NCI-H2227 treated with DMSO at 0.1 percent for 48 hours (cell line): ENCODE measurements around the gene TMEM33.
"Not testable (repeated sequence)": the region's sequence is repeated elsewhere in the genome, so short reads cannot be mapped to it uniquely, and the experiment has no call there.

Experiments
- DNase-seq: peaks from one replicate; lab custom pipeline; 2025; lab: John Stamatoyannopoulos, UW

Gene TMEM33, protein sequence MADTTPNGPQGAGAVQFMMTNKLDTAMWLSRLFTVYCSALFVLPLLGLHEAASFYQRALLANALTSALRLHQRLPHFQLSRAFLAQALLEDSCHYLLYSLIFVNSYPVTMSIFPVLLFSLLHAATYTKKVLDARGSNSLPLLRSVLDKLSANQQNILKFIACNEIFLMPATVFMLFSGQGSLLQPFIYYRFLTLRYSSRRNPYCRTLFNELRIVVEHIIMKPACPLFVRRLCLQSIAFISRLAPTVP

DNA sequence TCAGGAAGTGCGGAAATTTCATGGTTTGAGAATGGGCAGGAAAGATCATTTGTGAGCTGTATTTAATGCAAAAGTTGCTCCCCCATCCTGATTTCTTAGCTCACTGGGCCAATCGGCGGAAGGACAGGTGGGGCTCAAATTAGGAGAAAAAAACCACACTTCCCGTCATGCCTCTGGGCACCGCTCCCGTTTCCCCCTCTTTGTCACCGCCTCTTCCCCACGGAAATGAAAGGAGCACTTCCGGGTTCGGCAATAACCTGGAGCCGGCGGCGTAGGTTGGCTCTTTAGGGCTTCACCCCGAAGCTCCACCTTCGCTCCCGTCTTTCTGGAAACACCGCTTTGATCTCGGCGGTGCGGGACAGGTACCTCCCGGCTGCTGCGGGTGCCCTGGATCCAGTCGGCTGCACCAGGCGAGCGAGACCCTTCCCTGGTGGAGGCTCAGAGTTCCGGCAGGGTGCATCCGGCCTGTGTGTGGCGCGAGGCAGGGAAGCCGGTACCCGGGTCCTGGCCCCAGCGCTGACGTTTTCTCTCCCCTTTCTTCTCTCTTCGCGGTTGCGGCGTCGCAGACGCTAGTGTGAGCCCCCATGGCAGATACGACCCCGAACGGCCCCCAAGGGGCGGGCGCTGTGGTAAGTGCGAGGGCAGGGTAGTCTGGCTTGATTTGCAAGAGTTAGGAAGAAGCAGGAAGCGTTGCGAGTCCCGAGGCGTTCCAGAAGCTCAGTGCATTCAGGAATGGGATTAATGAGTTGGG lies at the start of gene TMEM33:
Gene TMEM33, plus strand, starts transcription at position 529 of the 751 bp plus-strand sequence. Its CDS starts 56 bp downstream, at position 585.
- peak; percentile 88 for DNase-seq

DNA sequence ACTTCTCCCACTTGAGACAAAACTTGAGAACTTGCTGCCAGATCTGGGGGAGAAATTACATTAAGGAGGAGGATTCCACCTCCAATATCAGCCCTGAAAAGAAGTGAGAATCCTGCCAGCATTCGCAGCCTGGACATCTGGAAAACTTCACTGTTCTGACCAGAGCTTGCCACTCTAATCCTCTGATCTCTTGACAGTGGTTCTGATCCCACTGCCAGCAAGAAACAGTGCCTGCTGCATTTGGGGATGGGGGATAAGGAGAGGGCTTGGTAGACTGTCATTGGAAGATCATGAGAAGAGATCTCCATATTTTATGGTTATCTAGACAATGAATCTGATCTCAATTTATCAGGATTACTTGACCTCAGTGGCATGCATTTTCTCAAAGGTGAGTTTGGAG lies 49.8 kb upstream of the TMEM33 start:
- DNase-seq, result no peak

DNA sequence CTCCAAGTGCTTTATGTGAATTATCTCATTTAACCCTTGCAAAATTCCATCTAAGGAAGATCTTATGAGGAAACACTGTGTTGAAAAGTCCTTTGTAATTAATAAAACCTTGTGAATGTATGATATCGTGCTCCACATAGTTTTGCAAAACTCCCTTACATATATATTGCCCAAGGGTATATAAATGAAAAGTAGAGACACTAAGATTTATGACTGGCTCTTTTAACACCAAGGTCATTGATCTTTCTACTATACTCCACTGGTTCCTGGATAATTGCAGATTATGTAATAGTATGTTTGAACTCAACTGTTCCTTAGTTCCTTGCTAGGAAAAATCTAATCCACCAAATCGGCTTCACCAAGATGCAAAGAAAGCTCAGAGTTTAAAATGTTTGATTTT lies 48.0 kb upstream of the TMEM33 start:
- peak; percentile 16 for DNase-seq

DNA sequence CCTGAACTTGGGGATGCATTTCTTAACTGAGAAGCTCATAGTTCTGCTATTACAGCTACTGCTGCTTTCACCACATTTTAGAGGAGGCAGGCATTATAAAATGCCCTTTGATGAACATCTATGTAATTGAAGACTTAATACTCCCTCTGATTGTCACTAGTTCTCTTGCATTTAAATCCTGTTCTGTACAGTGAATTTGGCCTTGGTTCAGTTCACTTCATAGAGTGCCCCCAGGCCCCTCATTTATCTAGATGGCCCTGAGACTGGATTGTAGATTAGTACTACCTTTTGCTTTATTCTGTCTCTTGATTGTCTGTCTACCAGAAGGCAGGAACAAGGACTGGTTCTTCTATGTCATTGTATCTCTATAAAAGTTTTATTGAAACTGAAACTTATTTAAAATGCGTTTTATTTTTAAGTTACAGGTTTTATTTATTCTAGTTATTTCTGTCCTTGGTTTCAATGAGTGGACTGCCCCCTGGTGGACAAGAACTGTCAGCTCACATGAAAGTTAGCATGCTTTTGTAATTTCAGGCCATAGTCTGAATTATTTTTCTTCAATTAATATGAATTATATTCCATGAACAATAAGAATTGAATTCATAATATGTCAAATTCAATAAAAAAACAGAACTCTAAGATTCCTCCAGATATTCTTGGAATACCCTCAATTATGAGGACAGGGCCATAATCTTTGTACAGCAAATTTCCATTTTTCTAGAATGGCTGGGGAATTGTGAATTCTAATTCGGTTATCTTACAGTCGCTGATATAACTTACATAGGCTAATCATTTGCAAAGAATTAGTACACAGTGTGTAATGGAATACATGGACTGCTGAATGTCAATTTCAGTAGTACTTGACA lies 47.2 kb upstream of the TMEM33 start:
- peak; percentile 21 for DNase-seq

DNA sequence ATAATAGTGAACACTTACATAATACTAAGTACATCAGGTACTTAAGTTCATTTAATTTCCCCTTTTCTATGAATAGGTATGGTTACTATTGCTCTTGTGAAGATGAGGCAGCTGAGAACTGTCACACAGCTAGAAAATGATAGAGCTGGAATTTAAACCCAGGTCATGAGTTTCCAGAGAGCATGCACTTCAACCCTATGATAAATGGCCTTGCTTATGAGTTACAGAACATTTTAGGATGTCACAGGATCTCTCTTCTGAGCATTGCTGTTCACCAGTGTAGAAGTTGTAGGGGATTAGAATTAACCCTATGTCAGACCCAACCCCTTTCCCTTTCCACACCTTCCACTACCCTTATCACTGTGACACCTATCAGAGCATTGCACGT lies 46.5 kb upstream of the TMEM33 start:
- no peak for DNase-seq

DNA sequence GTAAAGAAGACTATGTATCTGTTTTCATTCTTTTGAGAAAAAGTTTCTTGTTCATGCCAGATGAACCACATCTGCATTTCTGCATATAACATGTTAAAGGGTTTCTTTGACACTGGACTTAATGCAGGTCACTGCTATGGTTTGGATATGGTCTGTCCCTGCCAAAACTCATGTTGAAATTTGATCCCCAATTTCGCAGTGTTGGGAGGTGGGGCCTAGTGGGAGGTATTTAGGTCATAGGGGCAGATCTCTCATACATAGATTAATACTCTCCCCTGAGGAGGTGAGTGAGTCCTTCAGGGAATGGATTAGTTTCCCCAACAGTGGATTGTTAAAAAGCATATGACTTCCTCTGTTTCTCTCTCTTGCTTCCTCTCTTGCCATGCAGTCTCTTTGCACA lies 45.9 kb upstream of the TMEM33 start:
- DNase-seq, result no peak

DNA sequence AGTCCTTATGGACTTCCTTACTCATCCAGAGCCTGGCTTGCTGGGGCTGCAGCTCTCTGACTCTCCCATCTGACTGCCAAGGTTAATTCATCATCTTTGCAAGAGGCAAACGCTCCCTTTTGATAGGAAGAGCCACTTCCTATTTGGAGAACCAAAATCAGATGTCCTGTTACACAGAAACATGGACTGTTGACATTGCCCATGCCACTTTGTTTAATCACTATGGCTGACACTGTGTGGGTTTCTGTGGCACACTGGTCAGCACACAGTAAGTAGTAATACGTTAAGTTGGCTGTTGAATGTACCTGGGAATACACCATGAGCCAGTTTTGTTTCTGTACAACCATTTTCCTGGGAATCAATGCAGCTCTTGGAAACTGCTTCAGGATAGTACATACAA lies 45.1 kb upstream of the TMEM33 start:
- DNase-seq, result no peak

DNA sequence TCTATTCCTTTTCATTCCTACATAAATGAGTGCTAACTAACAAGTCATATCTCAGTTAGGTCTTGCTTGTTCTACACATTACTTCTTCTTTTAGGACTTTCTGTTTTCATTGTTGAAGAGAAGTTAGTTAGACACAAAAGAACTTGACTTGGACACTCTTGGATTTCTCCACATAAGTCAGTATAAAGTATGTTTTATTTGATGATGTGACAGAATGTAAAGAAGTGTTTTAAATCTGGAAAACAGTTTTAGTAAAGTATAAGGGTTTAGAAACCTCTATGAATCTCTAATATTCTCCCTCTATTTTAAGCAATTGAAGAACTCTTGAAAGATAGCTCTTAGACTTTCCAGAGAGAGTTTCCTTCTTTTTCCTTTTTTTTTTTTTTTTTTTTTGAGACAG lies 38.6 kb upstream of the TMEM33 start:
- DNase-seq, result no peak

DNA sequence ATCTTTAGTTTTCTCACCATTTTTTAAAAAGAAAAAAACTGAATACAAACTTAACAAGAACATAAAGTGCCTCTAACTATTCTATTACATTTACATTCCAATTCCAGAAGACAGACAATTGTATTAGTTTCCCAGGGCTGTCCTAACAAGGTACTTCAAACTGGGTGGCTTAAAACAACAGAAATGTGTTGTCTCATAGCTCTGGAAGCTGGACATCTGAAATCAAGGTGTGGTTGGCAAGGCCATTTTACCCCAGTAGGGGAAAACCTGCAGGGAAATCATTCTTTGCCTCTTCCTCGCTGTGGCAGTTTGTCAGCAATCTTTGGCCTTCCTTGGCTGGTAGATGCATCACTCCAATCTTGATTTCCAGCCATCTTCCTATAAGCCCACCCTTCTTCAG lies 37.5 kb upstream of the TMEM33 start:
- DNase-seq, result no peak

DNA sequence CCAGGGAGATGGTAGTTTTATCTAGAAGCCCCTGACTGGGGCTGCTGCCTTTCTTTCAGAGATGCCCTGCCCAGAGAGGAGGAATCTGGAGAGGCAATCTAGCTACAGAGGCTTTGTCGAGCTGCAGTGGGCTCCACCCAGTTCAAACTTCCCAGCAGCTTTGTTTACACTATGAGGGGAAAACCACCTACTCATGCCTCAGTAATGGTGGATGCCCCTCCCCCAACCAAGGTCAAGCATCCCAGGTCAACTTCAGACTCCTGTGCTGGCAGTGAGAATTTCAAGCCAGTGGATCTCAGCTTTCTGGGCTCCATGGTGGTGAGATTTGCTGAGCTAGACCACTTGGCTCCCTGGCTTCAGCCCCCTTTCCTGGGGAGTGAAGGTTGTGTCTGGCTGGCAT lies 26.1 kb upstream of the TMEM33 start:
- not testable (repeated sequence) for DNase-seq

DNA sequence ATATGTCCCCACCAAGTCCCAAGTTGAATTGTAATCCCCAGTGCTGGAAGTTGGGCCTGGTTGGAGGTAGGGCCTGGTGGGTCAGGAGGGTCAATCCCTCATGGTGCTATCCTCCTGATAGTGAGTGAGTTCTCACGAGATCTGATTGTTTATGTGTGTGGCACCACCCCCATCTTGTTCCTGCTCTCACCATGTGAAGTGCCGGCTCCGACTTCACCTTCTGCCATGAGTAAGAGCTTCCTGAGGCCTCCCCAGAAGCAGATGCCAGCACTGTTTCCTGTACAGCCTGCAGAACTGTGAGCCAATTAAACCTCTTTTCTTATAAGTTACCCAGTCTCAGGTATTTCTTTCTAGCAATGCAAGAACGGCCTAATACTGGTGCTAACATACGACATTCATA lies 22.7 kb upstream of the TMEM33 start:
- DNase-seq, result no peak

DNA sequence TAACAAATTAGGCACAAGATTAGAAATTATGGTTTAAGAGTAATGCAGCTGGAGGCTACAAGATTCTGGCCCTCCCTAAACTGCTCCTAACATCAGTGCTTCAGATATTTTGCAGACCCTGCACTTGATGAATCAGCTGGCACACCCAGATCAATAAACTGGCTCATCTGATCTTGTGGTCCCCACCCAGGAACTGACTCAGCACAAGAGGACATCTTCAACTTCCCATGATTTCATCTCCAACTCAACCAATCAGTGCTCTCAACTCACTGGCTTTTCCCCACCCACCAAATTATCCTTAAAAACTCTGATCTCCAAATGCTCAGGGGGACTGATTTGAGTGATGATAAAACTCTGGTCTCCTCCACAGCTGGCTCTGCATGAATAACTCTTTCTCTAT lies 21.7 kb upstream of the TMEM33 start:
- DNase-seq, result no peak

DNA sequence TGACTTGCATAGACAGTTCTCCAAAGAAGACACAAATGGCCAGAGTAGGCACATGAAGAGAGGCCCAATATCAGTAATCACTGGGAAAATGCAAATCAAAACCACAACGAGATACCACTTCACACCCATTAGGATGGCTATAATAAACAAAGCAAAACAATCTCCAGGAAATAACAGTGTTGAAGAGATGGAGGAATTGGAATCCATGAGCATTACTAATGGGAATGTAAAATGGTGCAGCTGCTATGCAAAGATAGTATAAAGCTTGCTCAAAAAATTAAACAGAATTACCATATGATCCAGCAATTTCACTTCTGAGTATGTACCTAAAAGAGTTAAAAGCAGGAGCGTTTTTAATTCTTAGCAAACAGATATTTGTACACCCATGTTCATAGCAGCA lies 17.0 kb upstream of the TMEM33 start:
- DNase-seq, result no peak

DNA sequence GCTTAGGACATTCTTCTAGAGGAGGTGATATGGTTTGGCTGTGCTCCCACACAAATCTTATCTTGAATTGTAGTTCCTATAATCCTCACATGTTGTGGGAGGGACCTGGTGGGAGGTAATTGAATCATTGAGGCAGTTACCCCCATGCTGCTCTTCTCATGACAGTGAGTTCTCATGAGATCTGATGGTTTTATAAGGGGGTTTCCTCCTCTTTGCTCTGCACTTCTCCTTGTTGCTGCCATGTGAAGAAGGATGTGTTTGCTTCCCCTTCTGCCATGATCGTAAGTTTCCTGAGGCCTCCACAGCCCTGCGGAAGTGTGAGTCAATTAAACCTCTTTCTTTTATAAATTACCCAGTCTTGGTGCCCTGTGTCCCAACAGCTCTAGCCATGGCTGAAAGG lies 14.8 kb upstream of the TMEM33 start:
- DNase-seq, result not testable (repeated sequence)

DNA sequence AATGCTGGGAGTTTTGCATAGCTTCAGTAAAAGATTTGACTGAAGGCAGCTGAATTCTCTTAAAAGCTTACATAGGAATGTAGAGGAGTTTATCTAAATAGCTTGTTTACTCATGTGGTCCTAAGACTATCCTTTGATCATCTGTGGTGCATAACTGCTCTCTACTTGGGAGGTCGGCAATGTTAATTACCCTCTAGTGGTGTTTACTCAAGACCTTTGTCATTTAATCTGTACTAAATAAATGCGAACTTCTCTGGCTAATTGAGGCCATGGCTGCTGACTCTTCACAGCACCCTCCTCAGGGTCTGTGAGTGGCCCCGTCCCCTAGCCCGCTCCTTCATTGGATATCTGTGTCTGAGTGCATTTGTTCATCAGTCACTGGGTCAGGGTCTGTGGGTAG lies 13.8 kb upstream of the TMEM33 start:
- no peak for DNase-seq

DNA sequence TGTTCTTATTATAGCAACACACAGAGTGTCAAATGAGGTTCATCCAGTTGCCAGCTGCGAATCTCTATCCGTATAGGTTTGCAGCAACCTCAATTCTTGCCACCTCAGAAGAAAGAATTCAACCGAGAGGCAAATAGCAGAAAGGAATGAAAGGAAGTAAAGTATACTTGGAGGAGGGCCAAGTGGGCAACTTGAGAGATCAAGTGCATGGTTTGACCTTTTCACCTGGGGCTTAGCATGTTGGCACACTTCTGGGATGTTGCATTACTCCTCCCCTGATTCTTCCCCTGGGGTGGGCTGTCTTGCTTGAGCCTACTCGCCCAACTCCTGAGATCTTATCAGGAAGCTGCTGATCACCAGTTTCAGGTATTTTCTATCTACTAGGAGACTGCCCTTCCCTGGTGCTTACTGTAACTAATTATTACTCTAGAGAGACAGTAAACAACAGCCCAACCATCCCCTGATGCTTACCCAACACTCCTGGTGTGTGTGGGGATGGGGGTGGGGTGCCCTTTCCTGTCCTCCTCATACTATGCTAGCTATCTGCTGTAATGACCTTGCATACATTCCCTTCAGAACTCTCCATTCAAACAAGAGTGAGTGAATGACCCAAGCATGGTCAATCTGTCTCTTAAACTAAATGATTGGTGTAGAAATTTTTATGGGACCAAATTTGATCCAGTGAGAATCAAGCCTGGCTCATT lies 7.3 kb upstream of the TMEM33 start:
- DNase-seq, result no peak

DNA sequence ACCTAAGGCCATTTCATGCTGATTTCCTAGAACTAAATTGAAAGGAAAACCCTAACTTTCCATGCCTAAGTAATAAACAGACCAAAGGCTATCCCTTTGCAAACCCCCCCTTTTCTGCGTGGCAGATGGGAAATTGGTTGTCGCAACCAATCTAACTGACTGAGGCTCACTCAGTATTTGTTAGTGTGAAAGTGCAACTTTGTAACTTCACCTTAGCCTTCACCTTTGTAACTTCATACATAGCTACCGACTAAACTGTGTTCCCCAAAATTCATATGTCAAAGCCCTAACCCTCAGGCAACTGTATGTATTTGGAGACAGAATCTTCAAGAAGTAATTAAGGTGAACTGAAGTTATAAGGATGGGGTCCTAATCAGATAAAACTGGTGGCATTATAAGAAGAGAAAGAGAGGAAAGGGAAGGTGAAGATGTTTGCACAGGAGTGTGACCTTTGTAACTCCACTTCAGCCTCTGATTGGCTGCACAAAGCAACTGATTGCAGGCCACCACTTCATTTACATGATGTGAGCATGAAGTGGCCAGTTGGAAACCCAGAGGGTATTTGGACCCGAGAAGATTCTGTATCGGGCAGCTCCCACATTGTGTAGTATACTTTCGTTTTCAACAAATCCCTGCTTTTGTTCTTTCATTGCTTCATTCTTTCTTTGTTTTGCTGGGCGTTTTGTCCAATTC lies 4.9 kb upstream of the TMEM33 start:
- no peak for DNase-seq

DNA sequence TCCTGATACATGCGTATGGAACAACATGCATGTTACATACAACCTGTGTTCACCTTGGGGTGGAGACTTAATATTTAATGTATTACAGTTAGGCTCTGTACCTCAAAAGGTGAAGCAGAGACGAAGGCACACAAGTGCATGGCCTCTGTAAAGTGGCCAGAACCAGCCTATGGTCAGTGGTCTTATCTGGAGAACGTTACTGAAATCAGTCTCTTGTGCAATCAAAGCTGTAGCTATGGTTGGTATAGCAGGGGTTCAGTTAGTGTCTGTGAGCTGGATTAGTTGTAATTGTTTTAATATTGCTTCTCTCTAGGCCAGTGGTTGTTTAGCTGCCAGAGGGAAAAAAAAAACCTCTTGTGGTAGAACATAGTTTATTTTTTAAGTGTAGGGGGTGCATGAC lies 2.2 kb upstream of the TMEM33 start:
- no peak for DNase-seq

DNA sequence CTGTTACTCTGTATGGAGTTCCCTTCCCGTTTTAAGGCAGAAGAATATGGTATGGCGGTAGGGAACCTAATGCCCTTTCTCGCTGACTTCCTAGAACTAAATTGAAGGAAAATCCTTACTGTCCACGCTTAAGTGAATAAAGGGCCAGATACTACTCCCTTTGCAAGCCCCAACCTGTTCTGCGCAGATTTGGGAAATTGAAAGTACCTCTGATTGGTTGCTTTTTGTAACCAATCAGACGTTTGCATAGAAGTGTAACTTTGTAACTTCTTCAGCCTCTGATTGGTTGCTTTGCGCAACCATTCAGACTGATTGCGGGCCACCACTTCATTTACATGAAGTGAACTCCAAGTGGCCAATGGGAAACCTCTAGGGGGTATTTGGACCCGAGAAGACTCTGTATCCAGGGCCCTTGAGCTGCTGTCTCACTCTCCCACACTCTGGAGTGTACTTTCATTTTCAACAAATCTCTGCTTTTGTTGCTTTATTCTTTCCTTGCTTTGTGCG lies 1.2 kb upstream of the TMEM33 start:
- DNase-seq, result no peak

DNA sequence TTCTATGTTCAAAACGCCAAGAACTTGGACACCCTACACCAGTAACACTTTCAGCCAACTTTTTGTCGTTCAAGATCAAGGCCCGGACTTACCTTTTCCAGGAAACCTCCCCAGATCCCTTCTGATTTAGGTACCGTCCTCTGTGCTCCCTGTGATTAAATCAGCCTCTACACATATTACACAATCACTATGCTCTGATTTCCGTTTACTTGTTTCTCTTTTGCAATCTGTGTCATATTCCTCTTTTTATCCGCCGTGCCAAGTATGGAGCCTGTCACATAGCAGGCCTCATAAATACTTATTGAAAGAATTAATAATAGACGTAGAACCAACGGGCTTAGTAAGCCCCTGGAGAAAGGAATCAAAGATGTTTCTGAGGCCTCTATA lies 722 bp upstream of the TMEM33 start:
- DNase-seq, result no peak

DNA sequence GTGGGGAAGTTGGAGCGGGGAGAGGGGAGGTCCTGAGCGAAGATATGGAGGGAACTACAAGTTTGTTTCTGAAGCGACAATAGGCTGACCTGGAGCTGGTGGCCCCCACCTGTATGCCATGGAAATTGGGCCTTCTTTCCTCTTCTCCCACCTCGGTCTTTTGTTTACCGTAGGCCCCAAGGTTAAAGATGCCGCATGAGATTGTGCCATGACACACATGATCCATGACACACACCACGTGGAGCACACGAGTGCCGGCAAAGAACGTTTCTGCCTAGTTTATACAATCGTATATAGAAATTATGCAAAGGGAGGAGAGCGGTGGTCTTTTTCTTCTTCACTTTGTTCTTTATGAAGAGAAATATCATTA lies 408 bp downstream of the TMEM33 start:
- no peak for DNase-seq
